GM12878 (cell line): Measurements from ENCODE around the gene TMPRSS11A.

Source experiments
- ATF2 ChIP-seq: IDR thresholded peaks from 2 replicates; pipeline ENCODE4 v1.6.1; 2012; ENCODE audit warnings: low read length, inconsistent platforms
- CTCF ChIP-seq, 3 experiments: IDR thresholded peaks in 2 of 3; conservative IDR thresholded peaks in 1 of 3; 2 replicates each; pipeline ENCODE4 v1.5.1; 2011; ENCODE audit warnings: low read depth in 3 of 3, low read length in 3 of 3, mild to moderate bottlenecking in 3 of 3, control low read depth in 2 of 3, moderate library complexity in 2 of 3, inconsistent platforms in 1 of 3, mixed read lengths in 1 of 3; ENCODE audit not compliant: control insufficient read depth in 2 of 3, insufficient read depth in 1 of 3; ENCODE audit errors: extremely low read depth in 1 of 3
- JUNB ChIP-seq: IDR thresholded peaks from 2 replicates; pipeline ENCODE4 v1.6.1; 2016; ENCODE audit warnings: antibody characterized with exemption, mild to moderate bottlenecking
- NR2C2 ChIP-seq: IDR thresholded peaks from 2 replicates; pipeline ENCODE4 v1.6.1; 2011; ENCODE audit warnings: borderline replicate concordance, low read depth; ENCODE audit not compliant: control insufficient read depth, insufficient read length
- RFX5 ChIP-seq: IDR thresholded peaks from 2 replicates; pipeline ENCODE4 v1.6.1; 2011; ENCODE audit warnings: low read depth, low read length, improper control_type of control experiment

DNA sequence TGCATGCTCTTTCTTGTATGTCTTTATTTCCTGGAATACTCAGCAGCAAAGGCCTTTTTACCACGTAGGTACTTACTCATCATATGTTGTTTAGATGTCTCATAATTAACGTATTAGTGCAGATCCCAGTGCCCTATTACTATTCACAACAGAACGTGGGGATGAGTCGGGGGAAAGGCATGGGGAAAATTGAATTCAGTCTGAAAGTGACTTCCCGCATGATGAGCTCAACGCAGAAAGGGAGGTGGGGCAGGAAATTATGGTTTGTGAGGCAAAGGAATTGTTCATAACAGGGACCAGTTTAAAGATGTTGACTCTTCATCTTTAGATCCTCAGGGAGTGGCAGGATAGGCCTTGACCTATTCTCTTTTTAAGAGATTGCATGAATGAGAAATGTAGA, 77.5 kb downstream of the TMPRSS11A start:
- TF ChIP-seq JUNB = no peak
- TF ChIP-seq NR2C2 = no peak
- no peak for TF ChIP-seq CTCF (IDR thresholded peaks at IDR 0.05 in 2 of 3, conservative IDR thresholded peaks at IDR 0.05 in 1 of 3; ENCODE audit: control insufficient read depth in 2 of 3, extremely low read depth in 1 of 3, insufficient read depth in 1 of 3, low read depth in 3 of 3, low read length in 3 of 3)
- TF ChIP-seq RFX5 = no peak
- no peak for TF ChIP-seq ATF2
